Measurements from ENCODE around the gene ZFP69B.

- TF ChIP-seq SUZ12 (IDR thresholded peaks at IDR 0.05) (no peak), SP1 (IDR thresholded peaks at IDR 0.05) (no peak), FOXM1 (IDR thresholded peaks at IDR 0.05; ENCODE audit: borderline replicate concordance) (no peak), HDGF (IDR thresholded peaks at IDR 0.05; ENCODE audit: borderline replicate concordance) (no peak), ZNF384 (IDR thresholded peaks at IDR 0.05) (no peak), FOXA1 (IDR thresholded peaks at IDR 0.05) (no peak), ELF4 (IDR thresholded peaks at IDR 0.05) (no peak), FOXK2 (IDR thresholded peaks at IDR 0.05) (no peak), BHLHE40 (IDR thresholded peaks at IDR 0.05; ENCODE audit: borderline replicate concordance) (no peak)
Measured at GRCh38 chr1:40435471-40435870, 14.8 kb upstream of the ZFP69B start.

Measured in HEK293T (cell line).